Keratinocyte (primary cell): Measurements from ENCODE around the gene NRG3. TPM values are rescaled to one million over a fixed set of nuclear protein-coding genes. Genes with fewer than 3 reads are reported as not detected.

ENCODE experiments used
- DNase-seq: peaks from one replicate; pipeline ENCODE4 v3.0.0-alpha.2; 2011; ENCODE audit warnings: low read depth, missing footprints, low spot score
- FAIRE-seq: peaks from 2 replicates; lab custom pipeline; 2011; peaks lifted over from hg19 to GRCh38; lab: Jason Lieb, UNC
- H2AFZ ChIP-seq: 2 replicates; pipeline ENCODE4 v1.6.0; 2012; ENCODE audit warnings: low read length, control low read depth, inconsistent platforms; ENCODE audit not compliant: control insufficient read depth
- H3K27ac ChIP-seq: 2 replicates; pipeline ENCODE4 v1.5.1; 2011; ENCODE audit warnings: low read length; ENCODE audit not compliant: control insufficient read depth, insufficient read depth
- H3K27me3 ChIP-seq: 3 replicates; pipeline ENCODE4 v1.6.0; 2011; ENCODE audit warnings: low read length; ENCODE audit not compliant: control insufficient read depth, insufficient read depth; ENCODE audit errors: extremely low read depth
- H3K36me3 ChIP-seq, 2 experiments: 2 replicates in 1 of 2; 3 replicates in 1 of 2; pipeline ENCODE4 v1.5.1; 2011; ENCODE audit warnings: low read length in 2 of 2, mild to moderate bottlenecking in 1 of 2; ENCODE audit not compliant: control insufficient read depth in 2 of 2, insufficient read depth in 2 of 2; ENCODE audit errors: extremely low read depth in 1 of 2
- H3K4me1 ChIP-seq: 3 replicates; pipeline ENCODE4 v1.5.1; 2011; ENCODE audit warnings: low read length; ENCODE audit not compliant: control insufficient read depth, insufficient read depth; ENCODE audit errors: extremely low read depth
- H3K4me2 ChIP-seq: 3 replicates; pipeline ENCODE4 v1.6.0; 2011; ENCODE audit warnings: low read depth, low read length; ENCODE audit not compliant: control insufficient read depth, insufficient read depth; ENCODE audit errors: extremely low read depth
- H3K4me3 ChIP-seq, 3 experiments: fragments of 200-600 bp in 1 of 3; sonication (generic) in 1 of 3; 2 replicates in 2 of 3; 3 replicates in 1 of 3; pipeline ENCODE4 v1.5.1; 2011 to 2016; ENCODE audit warnings: low read length in 3 of 3, mild to moderate bottlenecking in 3 of 3, control low read depth in 2 of 3, inconsistent platforms in 1 of 3, low read depth in 1 of 3, mixed read lengths in 1 of 3, mixed run types in 1 of 3, moderate library complexity in 1 of 3; ENCODE audit not compliant: control insufficient read depth in 2 of 3, insufficient read depth in 2 of 3; ENCODE audit errors: extremely low read depth in 1 of 3
- H3K79me2 ChIP-seq: 2 replicates; pipeline ENCODE4 v1.6.0; 2012; ENCODE audit warnings: low read length; ENCODE audit not compliant: control insufficient read depth, insufficient read depth
- H3K9ac ChIP-seq: 3 replicates; pipeline ENCODE4 v1.6.0; 2011; ENCODE audit warnings: low read length; ENCODE audit not compliant: control insufficient read depth, insufficient read depth; ENCODE audit errors: extremely low read depth
- H3K9me1 ChIP-seq: 3 replicates; pipeline ENCODE4 v1.6.0; 2011; ENCODE audit warnings: low read length; ENCODE audit not compliant: control insufficient read depth, insufficient read depth; ENCODE audit errors: extremely low read depth
- H3K9me3 ChIP-seq: 2 replicates; pipeline ENCODE4 v1.5.1; 2012; ENCODE audit warnings: low read depth, low read length; ENCODE audit not compliant: control insufficient read depth
- H4K20me1 ChIP-seq: 3 replicates; pipeline ENCODE4 v1.6.0; 2011; ENCODE audit warnings: low read length; ENCODE audit not compliant: control insufficient read depth, insufficient read depth; ENCODE audit errors: extremely low read depth
- EZH2 ChIP-seq: IDR thresholded peaks from one replicate; pipeline ENCODE4 v1.6.1; 2012; ENCODE audit warnings: inconsistent platforms, mild to moderate bottlenecking, low read length, moderate library complexity
- dilution Hi-C: fragments of 300-500 bp; cut with MboI; formaldehyde crosslinking; loops from one replicate; pipeline ENCODE4 v1.7.0; 2020; ENCODE audit warnings: low sequenced_read_pairs; ENCODE audit not compliant: extremely low pct_ligation_motif_present
- polyA plus RNA-seq, 5 experiments: library from polyadenylated mRNA; depleted of rRNA in 3 of 5; stranded (reverse) in 3 of 5; stranded (forward) in 1 of 5; unstranded in 1 of 5; fragments of >200 nt; gene quantifications; 1 replicate in 1 of 5; 2 replicates in 3 of 5; 3 replicates in 1 of 5; pipeline versions ENCODE4 v1.2.1 to v1.2.3, GENCODE V29; 2011 to 2012; ENCODE audit warnings: missing spikeins in 2 of 5, low read depth in 1 of 5, low replicate concordance in 1 of 5
- TF ChIP-seq, protein P1 (sequence below), 3 experiments: IDR thresholded peaks in 1 of 3; conservative IDR thresholded peaks in 1 of 3; optimal IDR thresholded peaks in 1 of 3; 2 replicates in 2 of 3; 3 replicates in 1 of 3; pipeline versions ENCODE3 to v1.5.1; 2011; ENCODE audit warnings: low read length in 3 of 3, mild to moderate bottlenecking in 3 of 3, moderate library complexity in 2 of 3, control low read depth in 1 of 3, inconsistent platforms in 1 of 3; ENCODE audit not compliant: insufficient read depth in 2 of 3; ENCODE audit errors: extremely low read depth in 1 of 3

The NRG3 gene
- polyA plus RNA-seq, 1 donor (not counting 4 experiments of a cell fraction or from before 2014, with no cell fraction given): not detected

DNA sequence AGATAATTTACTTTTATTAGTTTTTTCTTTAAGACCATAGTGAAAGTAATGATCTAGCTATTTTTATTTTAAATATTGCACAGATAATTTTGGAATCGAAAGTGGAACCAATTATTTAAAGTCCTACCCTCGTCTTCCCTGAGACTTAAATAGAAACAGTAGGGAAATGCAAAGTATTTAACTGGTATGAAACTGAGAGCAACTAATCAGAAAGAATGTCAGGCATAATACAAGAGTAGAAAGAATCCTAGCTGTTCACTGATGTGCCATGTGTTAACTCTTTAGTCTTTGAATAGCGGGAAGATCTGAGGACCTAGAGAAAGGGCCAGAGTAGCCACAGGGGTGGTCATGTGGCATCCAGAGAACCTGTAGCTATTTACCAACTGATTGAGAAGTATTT lies 630.0 kb downstream of the NRG3 start:
- Histone ChIP-seq H3K9me3 (no peaks in the 10 kb centered on the region), H3K9ac (no peak overlapping the region), H4K20me1 (no peaks in the 10 kb centered on the region), H3K27ac (no peak overlapping the region), H3K4me1 (no peaks in the 10 kb centered on the region), H3K4me3 (no peak overlapping the region), H3K4me2 (no peak overlapping the region), H3K36me3 (no peaks in the 10 kb centered on the region), H3K9me1 (no peaks in the 10 kb centered on the region), H2AFZ (no peak overlapping the region), H3K79me2 (no peaks in the 10 kb centered on the region), H3K27me3 (no peaks in the 10 kb centered on the region)
- FAIRE-seq: no peak
- TF ChIP-seq, protein P1, sequence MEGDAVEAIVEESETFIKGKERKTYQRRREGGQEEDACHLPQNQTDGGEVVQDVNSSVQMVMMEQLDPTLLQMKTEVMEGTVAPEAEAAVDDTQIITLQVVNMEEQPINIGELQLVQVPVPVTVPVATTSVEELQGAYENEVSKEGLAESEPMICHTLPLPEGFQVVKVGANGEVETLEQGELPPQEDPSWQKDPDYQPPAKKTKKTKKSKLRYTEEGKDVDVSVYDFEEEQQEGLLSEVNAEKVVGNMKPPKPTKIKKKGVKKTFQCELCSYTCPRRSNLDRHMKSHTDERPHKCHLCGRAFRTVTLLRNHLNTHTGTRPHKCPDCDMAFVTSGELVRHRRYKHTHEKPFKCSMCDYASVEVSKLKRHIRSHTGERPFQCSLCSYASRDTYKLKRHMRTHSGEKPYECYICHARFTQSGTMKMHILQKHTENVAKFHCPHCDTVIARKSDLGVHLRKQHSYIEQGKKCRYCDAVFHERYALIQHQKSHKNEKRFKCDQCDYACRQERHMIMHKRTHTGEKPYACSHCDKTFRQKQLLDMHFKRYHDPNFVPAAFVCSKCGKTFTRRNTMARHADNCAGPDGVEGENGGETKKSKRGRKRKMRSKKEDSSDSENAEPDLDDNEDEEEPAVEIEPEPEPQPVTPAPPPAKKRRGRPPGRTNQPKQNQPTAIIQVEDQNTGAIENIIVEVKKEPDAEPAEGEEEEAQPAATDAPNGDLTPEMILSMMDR (optimal IDR thresholded peaks at IDR 0.05 in 1 of 3, IDR thresholded peaks at IDR 0.05 in 1 of 3, conservative IDR thresholded peaks at IDR 0.05 in 1 of 3; ENCODE audit: extremely low read depth in 1 of 3, insufficient read depth in 2 of 3, low read length in 3 of 3): no peak
- no peak for TF ChIP-seq EZH2
- DNase-seq: no peak
- dilution Hi-C loops: no loop called here

DNA sequence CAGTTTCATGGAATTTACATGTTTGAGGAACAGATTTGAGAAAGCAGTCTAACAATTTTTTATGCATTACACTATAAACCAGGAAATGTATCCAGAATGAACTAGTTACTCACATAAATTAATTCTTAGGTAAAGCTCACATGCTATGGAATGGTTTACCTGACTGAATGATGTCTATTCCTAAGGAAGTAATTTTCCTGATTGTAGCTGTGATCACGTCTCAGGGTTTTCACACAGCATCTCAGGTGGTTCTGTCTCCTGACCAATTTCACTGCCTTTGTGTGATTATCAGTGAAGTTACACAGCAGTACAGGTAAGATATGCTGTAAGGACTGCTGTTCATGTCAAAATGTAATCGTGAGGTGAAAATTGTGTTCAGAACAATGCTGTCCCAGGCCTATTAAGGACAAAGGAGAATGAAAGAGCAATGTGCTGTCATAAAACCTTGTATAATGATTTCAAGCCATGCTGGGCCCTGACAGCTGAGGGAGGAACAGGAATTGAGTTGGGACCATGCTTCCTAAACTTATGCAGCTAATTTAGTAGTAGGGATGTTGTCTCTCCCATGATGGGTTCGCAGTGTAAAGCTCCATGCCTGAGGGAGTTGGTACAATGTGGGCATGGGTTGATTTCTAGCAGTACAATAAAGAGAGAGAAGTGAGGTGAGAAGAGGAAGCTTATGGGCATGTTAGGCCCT lies 631.8 kb downstream of the NRG3 start:
- Histone ChIP-seq H2AFZ (no peak overlapping the region), H3K9ac (no peak overlapping the region), H3K4me3 (no peak overlapping the region), H4K20me1 (no peaks in the 10 kb centered on the region), H3K9me3 (no peaks in the 10 kb centered on the region), H3K36me3 (no peaks in the 10 kb centered on the region), H3K27me3 (no peaks in the 10 kb centered on the region), H3K27ac (no peak overlapping the region), H3K79me2 (no peaks in the 10 kb centered on the region), H3K4me2 (no peak overlapping the region), H3K9me1 (no peaks in the 10 kb centered on the region), H3K4me1 (no peaks in the 10 kb centered on the region)
- dilution Hi-C loops: no loop called here
- FAIRE-seq: no peak
- DNase-seq: no peak
- TF ChIP-seq, protein P1 (optimal IDR thresholded peaks at IDR 0.05 in 1 of 3, IDR thresholded peaks at IDR 0.05 in 1 of 3, conservative IDR thresholded peaks at IDR 0.05 in 1 of 3; ENCODE audit: extremely low read depth in 1 of 3, insufficient read depth in 2 of 3, low read length in 3 of 3): no peak
- TF ChIP-seq EZH2: no peak
